GM19328 (cell line): ENCODE measurements around the gene NFAT5.
"Not testable (repeated sequence)": the region's sequence is repeated elsewhere in the genome, so short reads cannot be mapped to it uniquely, and the experiment has no call there.

ENCODE experiments used
- ATAC-seq: cut with Tn5 transposase; IDR thresholded peaks from one replicate; pipeline ENCODE4 v1.9.1; 2021; ENCODE audit warnings: mild to moderate bottlenecking, moderate library complexity; ENCODE audit not compliant: unreplicated experiment

NFAT5 gene

GRCh38 chr16:69633375-69633774 lies 67.6 kb downstream of the NFAT5 start:
- no peak for ATAC-seq

- ATAC-seq: not testable (repeated sequence)
Measured at GRCh38 chr16:69636563-69637146, 70.9 kb downstream of the NFAT5 start.

- not testable (repeated sequence) for ATAC-seq
Measured at GRCh38 chr16:69637206-69637865, 71.6 kb downstream of the NFAT5 start.

- not testable (repeated sequence) for ATAC-seq
Measured at GRCh38 chr16:69643997-69644396, 78.2 kb downstream of the NFAT5 start.

GRCh38 chr16:69644790-69645189 lies 79.0 kb downstream of the NFAT5 start:
- no peak for ATAC-seq

- ATAC-seq: no peak
Measured at GRCh38 chr16:69647020-69647419, 81.3 kb downstream of the NFAT5 start.

GRCh38 chr16:69651217-69651616 lies 85.5 kb downstream of the NFAT5 start:
- ATAC-seq: no peak

- no peak for ATAC-seq
Measured at GRCh38 chr16:69654280-69654931, 88.6 kb downstream of the NFAT5 start.

- no peak for ATAC-seq
Measured at GRCh38 chr16:69660166-69660565, 94.4 kb downstream of the NFAT5 start.

- ATAC-seq: no peak
Measured at GRCh38 chr16:69662901-69663300, 97.1 kb downstream of the NFAT5 start.

GRCh38 chr16:69663846-69664245 lies 98.1 kb downstream of the NFAT5 start:
- ATAC-seq: no peak

GRCh38 chr16:69669577-69669976 lies 103.8 kb downstream of the NFAT5 start:
- no peak for ATAC-seq

GRCh38 chr16:69672315-69672997 lies 106.7 kb downstream of the NFAT5 start:
- ATAC-seq: no peak

- no peak for ATAC-seq
Measured at GRCh38 chr16:69672998-69673713, 107.4 kb downstream of the NFAT5 start.

- ATAC-seq: no peak
Measured at GRCh38 chr16:69680358-69680757, 114.6 kb downstream of the NFAT5 start.

- no peak for ATAC-seq
Measured at GRCh38 chr16:69688589-69688988, 122.8 kb downstream of the NFAT5 start.

- ATAC-seq: no peak
Measured at GRCh38 chr16:69691980-69692911, 126.5 kb downstream of the NFAT5 start.

GRCh38 chr16:69693916-69694315 lies 128.2 kb downstream of the NFAT5 start:
- no peak for ATAC-seq

GRCh38 chr16:69698404-69698803 lies 132.6 kb downstream of the NFAT5 start:
- ATAC-seq: no peak

GRCh38 chr16:69699915-69700314 lies 134.1 kb downstream of the NFAT5 start:
- ATAC-seq: no peak
